SK-N-MC (cell line): ENCODE data around the gene EGFR.

Experiments used
- EZH2 ChIP-seq: fragments of 200-600 bp; sonication (generic); IDR thresholded peaks from one replicate; pipeline ENCODE4 v1.6.1; 2017; ENCODE audit warnings: antibody characterized with exemption
- FOXP2 ChIP-seq: optimal IDR thresholded peaks from 2 replicates; pipeline ENCODE3; 2011; ENCODE audit warnings: mild to moderate bottlenecking, moderate library complexity; ENCODE audit not compliant: insufficient read depth; ENCODE audit errors: extremely low read length, control extremely low read depth
- POLR2AphosphoS5 ChIP-seq: IDR thresholded peaks from 2 replicates; pipeline ENCODE4 v1.6.1; 2012; ENCODE audit warnings: mild to moderate bottlenecking, low read depth, low read length, borderline replicate concordance

GRCh38 chr7:55209366-55209765, 190.5 kb downstream of the EGFR start:
- TF ChIP-seq POLR2AphosphoS5 (no peak), EZH2 (no peak), FOXP2 (no peak)
